HEK293 (cell line): ENCODE data around the gene ANGPTL4.
"Not testable (repeated sequence)": the region's sequence is repeated elsewhere in the genome, so short reads cannot be mapped to it uniquely, and the experiment has no call there.

ENCODE experiments used
- CTCF ChIA-PET: fragments of 350-600 bp; formaldehyde crosslinking; extraction: SDS; loops from one replicate; lab custom pipeline; 2021; ENCODE audit warnings: antibody characterized with exemption; lab: Yijun Ruan, JAX
- POLR2A ChIA-PET: fragments of 300-600 bp; formaldehyde crosslinking; extraction: SDS; loops from one replicate; lab custom pipeline; 2020; ENCODE audit warnings: antibody characterized with exemption, inconsistent platforms; lab: Yijun Ruan, JAX
- H3K27ac ChIP-seq: fragments of 200-500 bp; sonication (Bioruptor generic); 2 replicates; pipeline ENCODE4 v1.5.1; 2014; ENCODE audit warnings: low read depth, low read length, control low read depth, inconsistent platforms; ENCODE audit errors: extremely low read depth
- H3K36me3 ChIP-seq, 2 experiments: fragments of 200-500 bp in 1 of 2; sonication (Bioruptor generic) in 1 of 2; 1 replicate in 1 of 2; 2 replicates in 1 of 2; pipeline ENCODE4 v1.5.1; 2014 to 2017; ENCODE audit warnings: inconsistent platforms in 2 of 2, low read length in 2 of 2; ENCODE audit not compliant: control insufficient read depth in 2 of 2, insufficient read depth in 1 of 2
- H3K4me1 ChIP-seq: fragments of 200-500 bp; sonication (Bioruptor generic); 2 replicates; pipeline ENCODE4 v1.5.1; 2014; ENCODE audit warnings: mild to moderate bottlenecking, low read length, inconsistent platforms; ENCODE audit not compliant: control insufficient read depth, insufficient read depth
- H3K4me3 ChIP-seq: 2 replicates; pipeline ENCODE4 v1.5.1; 2011; ENCODE audit warnings: low read depth, mild to moderate bottlenecking, control low read depth, low read length, moderate library complexity
- H3K9me3 ChIP-seq: fragments of 200-500 bp; sonication (Bioruptor generic); 2 replicates; pipeline ENCODE4 v1.5.1; 2014; ENCODE audit warnings: low read depth, low read length, inconsistent platforms; ENCODE audit not compliant: control insufficient read depth, insufficient read depth
- SALL2 ChIP-seq: fragments of 450-650 bp; formaldehyde crosslinking; IDR thresholded peaks from 2 replicates; pipeline ENCODE4 v1.5.0; 2017; ENCODE audit warnings: missing biosample characterization, mild to moderate bottlenecking, missing genetic modification characterization, borderline replicate concordance
- ZFP3 ChIP-seq: fragments of 450-650 bp; formaldehyde crosslinking; IDR thresholded peaks from 2 replicates; pipeline ENCODE4 v1.5.1; 2016; ENCODE audit warnings: low read depth, missing biosample characterization, missing genetic modification characterization
- ZIC2 ChIP-seq: fragments of 450-650 bp; formaldehyde crosslinking; IDR thresholded peaks from 2 replicates; pipeline ENCODE4 v1.5.1; 2016; ENCODE audit warnings: missing biosample characterization, missing genetic modification characterization
- ZNF23 ChIP-seq: fragments of 450-650 bp; formaldehyde crosslinking; IDR thresholded peaks from 2 replicates; pipeline ENCODE4 v1.5.1; 2016; ENCODE audit warnings: missing biosample characterization, missing genetic modification characterization, borderline replicate concordance
- ZNF24 ChIP-seq: fragments of 450-650 bp; formaldehyde crosslinking; IDR thresholded peaks from 2 replicates; pipeline ENCODE4 v1.5.1; 2016; ENCODE audit warnings: missing biosample characterization, missing genetic modification characterization
- ZNF391 ChIP-seq: fragments of 450-650 bp; formaldehyde crosslinking; IDR thresholded peaks from 2 replicates; pipeline ENCODE4 v1.5.1; 2016; ENCODE audit warnings: low read depth, missing biosample characterization, missing genetic modification characterization, borderline replicate concordance
- ZNF404 ChIP-seq: fragments of 450-650 bp; formaldehyde crosslinking; IDR thresholded peaks from 2 replicates; pipeline ENCODE4 v1.5.1; 2017; ENCODE audit warnings: missing biosample characterization, missing genetic modification characterization
- ZNF416 ChIP-seq: fragments of 450-650 bp; formaldehyde crosslinking; IDR thresholded peaks from 2 replicates; pipeline ENCODE4 v1.5.1; 2016; ENCODE audit warnings: missing biosample characterization, missing genetic modification characterization
- ZNF560 ChIP-seq: fragments of 450-650 bp; formaldehyde crosslinking; IDR thresholded peaks from 2 replicates; pipeline ENCODE4 v1.5.1; 2017; ENCODE audit warnings: missing biosample characterization, missing genetic modification characterization, borderline replicate concordance
- ZNF623 ChIP-seq: fragments of 450-650 bp; formaldehyde crosslinking; IDR thresholded peaks from 2 replicates; pipeline ENCODE4 v1.5.1; 2016; ENCODE audit warnings: missing biosample characterization, missing genetic modification characterization
- ZNF626 ChIP-seq: fragments of 450-650 bp; sonication (Bioruptor Pico); formaldehyde crosslinking; IDR thresholded peaks from 2 replicates; pipeline ENCODE4 v1.5.1; 2018; ENCODE audit warnings: missing biosample characterization, missing genetic modification characterization, inconsistent platforms
- ZNF664 ChIP-seq: fragments of 450-650 bp; formaldehyde crosslinking; IDR thresholded peaks from 2 replicates; pipeline ENCODE4 v1.5.1; 2016; ENCODE audit warnings: missing biosample characterization, missing genetic modification characterization
- ZNF677 ChIP-seq: fragments of 450-650 bp; IDR thresholded peaks from 2 replicates; pipeline ENCODE4 v1.5.0; 2018; ENCODE audit warnings: missing biosample characterization, mild to moderate bottlenecking, missing genetic modification characterization, moderate library complexity
- ZNF777 ChIP-seq: fragments of 450-650 bp; formaldehyde crosslinking; IDR thresholded peaks from 2 replicates; pipeline ENCODE4 v1.5.1; 2017; ENCODE audit warnings: missing biosample characterization, missing genetic modification characterization, borderline replicate concordance
- ZNF843 ChIP-seq: fragments of 450-650 bp; formaldehyde crosslinking; IDR thresholded peaks from 2 replicates; pipeline ENCODE4 v1.5.1; 2016; ENCODE audit warnings: missing biosample characterization, missing genetic modification characterization
- TF ChIP-seq, protein P1 (sequence below): fragments of 450-650 bp; formaldehyde crosslinking; optimal IDR thresholded peaks from 2 replicates; pipeline ENCODE3; 2016; ENCODE audit warnings: missing biosample characterization, mild to moderate bottlenecking, missing genetic modification characterization
- TF ChIP-seq, protein P2 (sequence below): fragments of 450-650 bp; formaldehyde crosslinking; IDR thresholded peaks from 2 replicates; pipeline ENCODE4 v1.5.1; 2016; ENCODE audit warnings: missing biosample characterization, missing genetic modification characterization
- TF ChIP-seq, protein P3 (sequence below): fragments of 450-650 bp; formaldehyde crosslinking; IDR thresholded peaks from 2 replicates; pipeline ENCODE4 v1.5.1; 2016; ENCODE audit warnings: missing biosample characterization, missing genetic modification characterization
- TF ChIP-seq, protein P4 (sequence below): fragments of 450-650 bp; formaldehyde crosslinking; IDR thresholded peaks from 2 replicates; pipeline ENCODE4 v1.5.1; 2016; ENCODE audit warnings: missing biosample characterization, missing genetic modification characterization, borderline replicate concordance

ANGPTL4 gene

DNA sequence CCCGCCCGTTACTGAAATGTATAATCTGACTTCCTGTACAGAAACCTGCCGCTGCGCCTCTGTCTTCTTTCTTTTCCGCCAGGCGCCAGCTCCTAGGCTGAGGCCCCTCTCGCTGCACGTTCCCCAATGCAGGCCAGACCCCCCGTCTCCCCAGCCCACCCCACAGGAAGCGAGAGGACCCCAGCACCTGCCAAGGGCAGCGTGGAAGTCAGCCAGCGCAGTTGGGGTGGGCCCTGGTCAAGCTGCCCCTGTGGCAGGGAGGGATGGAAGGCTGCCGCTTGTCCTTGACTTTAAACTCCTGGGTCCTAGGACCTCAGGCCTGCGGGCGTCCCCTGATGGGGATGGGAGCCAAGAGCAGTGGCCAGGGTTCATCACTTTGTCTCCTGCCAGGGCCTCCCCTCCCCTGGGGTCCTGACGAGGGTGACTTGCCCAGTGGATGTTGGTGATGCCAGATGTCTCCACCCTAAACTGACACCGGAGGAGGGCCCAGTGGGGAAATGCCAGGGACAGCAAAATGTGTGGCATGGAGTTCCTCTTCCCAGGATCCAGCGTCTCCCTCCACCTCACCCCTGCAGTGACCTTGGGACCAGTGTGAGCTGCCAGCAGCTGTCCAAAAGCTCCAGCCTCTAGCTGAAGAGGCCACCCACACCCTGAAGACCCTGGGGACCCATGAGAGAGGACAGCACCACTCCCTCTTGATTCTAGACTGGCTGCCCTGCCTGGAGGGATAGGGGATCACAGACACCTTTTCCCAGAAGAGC is 40.6 kb downstream of the ANGPTL4 start:
- no peaks in the 10 kb centered on the region for H3K4me1 ChIP-seq
- no peak for TF ChIP-seq ZNF560 (tag by site-specific recombination)
- TF ChIP-seq, protein P1, sequence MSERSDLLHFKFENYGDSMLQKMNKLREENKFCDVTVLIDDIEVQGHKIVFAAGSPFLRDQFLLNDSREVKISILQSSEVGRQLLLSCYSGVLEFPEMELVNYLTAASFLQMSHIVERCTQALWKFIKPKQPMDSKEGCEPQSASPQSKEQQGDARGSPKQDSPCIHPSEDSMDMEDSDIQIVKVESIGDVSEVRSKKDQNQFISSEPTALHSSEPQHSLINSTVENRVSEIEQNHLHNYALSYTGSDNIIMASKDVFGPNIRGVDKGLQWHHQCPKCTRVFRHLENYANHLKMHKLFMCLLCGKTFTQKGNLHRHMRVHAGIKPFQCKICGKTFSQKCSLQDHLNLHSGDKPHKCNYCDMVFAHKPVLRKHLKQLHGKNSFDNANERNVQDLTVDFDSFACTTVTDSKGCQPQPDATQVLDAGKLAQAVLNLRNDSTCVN (tag by site-specific recombination): no peak
- TF ChIP-seq ZNF843: no peak
- TF ChIP-seq ZNF416 (tag by site-specific recombination): no peak
- TF ChIP-seq ZFP3 (tag by site-specific recombination): no peak
- TF ChIP-seq ZNF404 (tag by site-specific recombination): no peak
- TF ChIP-seq SALL2 (tag by site-specific recombination): no peak
- no peak for TF ChIP-seq ZNF623 (tag by site-specific recombination)
- no peak for TF ChIP-seq ZNF777
- no peak for TF ChIP-seq ZNF664 (tag by site-specific recombination)
- no peaks in the 10 kb centered on the region for H3K9me3 ChIP-seq
- H3K27ac ChIP-seq: no peak overlapping the region
- ChIA-PET POLR2A (interaction anchor here (0.6 to 0.9 kb wide), 4 partner anchors 9 to 86 kb away, joined by 3 to 7 read pairs (median 4); partner anchors contain the start of gene RAB11B), CTCF (interaction anchor here (0.6 to 1.9 kb wide), 5 partner anchors 42 to 898 kb away, joined by 3 to 20 read pairs (median 3); no protein-coding TSS in a partner anchor)
- H3K4me3 ChIP-seq: no peak overlapping the region
- H3K36me3 ChIP-seq: peaks cover 0 to 32% of the 10 kb centered on the region in 2 experiments; a peak in 2 of 3 replicates

DNA sequence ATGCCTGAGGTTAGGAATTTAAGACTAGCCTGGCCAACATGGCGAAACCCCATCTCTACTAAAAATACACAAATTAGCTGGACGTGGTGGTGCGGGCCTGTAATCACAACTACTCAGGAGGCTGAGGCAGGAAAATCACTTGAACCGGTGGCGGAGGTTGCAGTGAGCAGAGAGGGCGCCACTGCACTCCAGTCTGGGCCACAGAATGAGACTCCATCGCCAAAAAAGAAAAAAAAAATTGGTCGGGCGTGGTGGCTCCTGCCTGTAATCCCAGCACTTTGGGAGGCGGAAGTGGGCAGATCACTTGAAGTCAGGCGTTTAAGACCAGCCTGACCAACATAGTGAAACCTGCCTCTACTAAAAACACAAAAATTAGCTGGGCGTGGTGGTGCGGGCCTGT is 46.8 kb downstream of the ANGPTL4 start:
- ChIA-PET POLR2A (interaction anchor here (6.2 kb wide), 1 partner anchor 36 kb away, joined by 47 read pairs; the partner anchor contains the start of gene HNRNPM), CTCF (interaction anchor here (0.6 to 2.3 kb wide), 6 partner anchors 13 to 283 kb away, joined by 3 to 11 read pairs (median 3); no protein-coding TSS in a partner anchor)
- not testable (repeated sequence) for H3K4me1 ChIP-seq, H3K36me3 ChIP-seq, H3K4me3 ChIP-seq, H3K27ac ChIP-seq, H3K9me3 ChIP-seq

DNA sequence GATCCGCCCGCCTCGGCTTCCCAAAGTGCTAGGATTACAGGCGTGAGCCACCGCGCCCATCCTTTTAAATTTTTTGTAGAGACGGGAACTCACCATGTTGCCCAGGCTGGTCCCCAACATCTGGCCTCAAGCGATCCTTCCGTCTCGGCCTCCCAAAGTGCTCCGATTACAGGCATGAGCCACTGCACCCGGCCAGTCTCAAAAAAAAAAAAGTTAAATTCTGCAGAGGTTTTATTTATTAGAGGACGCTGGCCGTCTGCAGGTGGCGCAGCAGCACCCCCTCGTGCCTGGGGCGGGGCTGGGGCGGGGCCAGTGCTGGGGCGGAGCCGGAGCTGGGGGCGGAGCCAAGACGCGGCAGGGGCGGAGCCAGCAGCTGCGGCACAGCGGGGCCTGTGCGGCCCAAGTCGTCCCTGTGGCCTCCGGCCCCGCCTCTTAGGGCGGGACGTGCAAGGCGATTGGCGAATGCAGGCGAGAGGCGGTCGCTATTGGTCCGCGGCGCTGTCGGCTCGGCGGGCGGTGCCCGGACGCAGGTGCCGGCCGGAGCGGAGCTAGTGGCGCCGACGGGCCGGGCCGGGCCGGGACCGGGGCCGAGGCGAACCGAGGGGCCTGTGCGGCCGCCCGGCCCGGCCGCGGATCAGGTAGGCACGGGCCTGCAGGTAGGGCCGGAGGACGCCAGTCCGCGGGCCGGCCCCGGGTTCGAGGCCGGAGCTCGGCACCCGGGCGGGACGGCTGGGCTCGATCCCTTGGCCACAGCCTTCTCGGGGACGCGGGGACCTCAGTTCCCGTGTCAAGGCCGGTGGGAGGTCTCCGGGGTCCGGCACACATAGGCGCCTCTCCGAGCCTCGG is 49.1 kb downstream of the ANGPTL4 start, which contains the start of gene MARCHF2:
MARCHF2 (plus strand) TSS at position 523 of the 846 bp plus-strand sequence. CDS start 8,536 bp downstream, outside the sequence.
- CTCF ChIA-PET: interaction anchor here (0.5 to 3.4 kb wide), 26 partner anchors 8 to 1706 kb away, joined by 3 to 19 read pairs (median 4); no protein-coding TSS in a partner anchor
- peaks cover 2% of the 10 kb centered on the region; the same call in 1 of the 2 replicates for H3K4me1 ChIP-seq
- POLR2A ChIA-PET: interaction anchor here (0.5 to 6.2 kb wide), 12 partner anchors 8 to 101 kb away, joined by 3 to 48 read pairs (median 3); partner anchors contain the start of genes HNRNPM, KANK3, RAB11B and ZNF414
- H3K4me3 ChIP-seq: peak within 1 kb of the TSS; percentile 62
- no peaks in the 10 kb centered on the region for H3K9me3 ChIP-seq
- no peak within 1 kb of the TSS; the same call in 1 of the 2 replicates for H3K27ac ChIP-seq
- no peaks in the 10 kb centered on the region; a peak in 1 of 3 replicates for H3K36me3 ChIP-seq
- TF ChIP-seq ZNF391 (0 out of 2 replicates have a peak, but pooled peaks have one; percentile 9), ZNF23 (tag by site-specific recombination) (no peak; the same call in 1 of the 2 replicates), ZNF24 (tag by site-specific recombination) (0 out of 2 replicates have a peak, but pooled peaks have one; percentile 34), ZNF626 (tag by site-specific recombination) (no peak), ZIC2 (tag by site-specific recombination) (peak; percentile 35; the same call in 1 of the 2 replicates), ZNF677 (tag by site-specific recombination) (peak; percentile 55; the same call in 1 of the 2 replicates)
- TF ChIP-seq, protein P2, sequence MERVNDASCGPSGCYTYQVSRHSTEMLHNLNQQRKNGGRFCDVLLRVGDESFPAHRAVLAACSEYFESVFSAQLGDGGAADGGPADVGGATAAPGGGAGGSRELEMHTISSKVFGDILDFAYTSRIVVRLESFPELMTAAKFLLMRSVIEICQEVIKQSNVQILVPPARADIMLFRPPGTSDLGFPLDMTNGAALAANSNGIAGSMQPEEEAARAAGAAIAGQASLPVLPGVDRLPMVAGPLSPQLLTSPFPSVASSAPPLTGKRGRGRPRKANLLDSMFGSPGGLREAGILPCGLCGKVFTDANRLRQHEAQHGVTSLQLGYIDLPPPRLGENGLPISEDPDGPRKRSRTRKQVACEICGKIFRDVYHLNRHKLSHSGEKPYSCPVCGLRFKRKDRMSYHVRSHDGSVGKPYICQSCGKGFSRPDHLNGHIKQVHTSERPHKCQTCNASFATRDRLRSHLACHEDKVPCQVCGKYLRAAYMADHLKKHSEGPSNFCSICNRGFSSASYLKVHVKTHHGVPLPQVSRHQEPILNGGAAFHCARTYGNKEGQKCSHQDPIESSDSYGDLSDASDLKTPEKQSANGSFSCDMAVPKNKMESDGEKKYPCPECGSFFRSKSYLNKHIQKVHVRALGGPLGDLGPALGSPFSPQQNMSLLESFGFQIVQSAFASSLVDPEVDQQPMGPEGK: peak; percentile 40; the same call in 1 of the 2 replicates
- TF ChIP-seq, protein P3, sequence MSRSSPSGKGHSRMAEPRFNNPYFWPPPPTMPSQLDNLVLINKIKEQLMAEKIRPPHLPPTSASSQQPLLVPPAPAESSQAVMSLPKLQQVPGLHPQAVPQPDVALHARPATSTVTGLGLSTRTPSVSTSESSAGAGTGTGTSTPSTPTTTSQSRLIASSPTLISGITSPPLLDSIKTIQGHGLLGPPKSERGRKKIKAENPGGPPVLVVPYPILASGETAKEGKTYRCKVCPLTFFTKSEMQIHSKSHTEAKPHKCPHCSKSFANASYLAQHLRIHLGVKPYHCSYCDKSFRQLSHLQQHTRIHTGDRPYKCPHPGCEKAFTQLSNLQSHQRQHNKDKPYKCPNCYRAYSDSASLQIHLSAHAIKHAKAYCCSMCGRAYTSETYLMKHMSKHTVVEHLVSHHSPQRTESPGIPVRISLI (tag by site-specific recombination): peak; percentile 80
- TF ChIP-seq, protein P4, sequence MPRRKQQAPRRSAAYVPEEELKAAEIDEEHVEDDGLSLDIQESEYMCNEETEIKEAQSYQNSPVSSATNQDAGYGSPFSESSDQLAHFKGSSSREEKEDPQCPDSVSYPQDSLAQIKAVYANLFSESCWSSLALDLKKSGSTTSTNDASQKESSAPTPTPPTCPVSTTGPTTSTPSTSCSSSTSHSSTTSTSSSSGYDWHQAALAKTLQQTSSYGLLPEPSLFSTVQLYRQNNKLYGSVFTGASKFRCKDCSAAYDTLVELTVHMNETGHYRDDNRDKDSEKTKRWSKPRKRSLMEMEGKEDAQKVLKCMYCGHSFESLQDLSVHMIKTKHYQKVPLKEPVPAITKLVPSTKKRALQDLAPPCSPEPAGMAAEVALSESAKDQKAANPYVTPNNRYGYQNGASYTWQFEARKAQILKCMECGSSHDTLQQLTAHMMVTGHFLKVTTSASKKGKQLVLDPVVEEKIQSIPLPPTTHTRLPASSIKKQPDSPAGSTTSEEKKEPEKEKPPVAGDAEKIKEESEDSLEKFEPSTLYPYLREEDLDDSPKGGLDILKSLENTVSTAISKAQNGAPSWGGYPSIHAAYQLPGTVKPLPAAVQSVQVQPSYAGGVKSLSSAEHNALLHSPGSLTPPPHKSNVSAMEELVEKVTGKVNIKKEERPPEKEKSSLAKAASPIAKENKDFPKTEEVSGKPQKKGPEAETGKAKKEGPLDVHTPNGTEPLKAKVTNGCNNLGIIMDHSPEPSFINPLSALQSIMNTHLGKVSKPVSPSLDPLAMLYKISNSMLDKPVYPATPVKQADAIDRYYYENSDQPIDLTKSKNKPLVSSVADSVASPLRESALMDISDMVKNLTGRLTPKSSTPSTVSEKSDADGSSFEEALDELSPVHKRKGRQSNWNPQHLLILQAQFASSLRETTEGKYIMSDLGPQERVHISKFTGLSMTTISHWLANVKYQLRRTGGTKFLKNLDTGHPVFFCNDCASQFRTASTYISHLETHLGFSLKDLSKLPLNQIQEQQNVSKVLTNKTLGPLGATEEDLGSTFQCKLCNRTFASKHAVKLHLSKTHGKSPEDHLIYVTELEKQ (tag by site-specific recombination): no peak
